GM21423 (cell line): ENCODE data around the gene SLC51A.
"Not testable (repeated sequence)": the region's sequence is repeated elsewhere in the genome, so short reads cannot be mapped to it uniquely, and the experiment has no call there.

ENCODE experiments used
- ATAC-seq: cut with Tn5 transposase; IDR thresholded peaks from one replicate; pipeline ENCODE4 v1.9.1; 2021; ENCODE audit warnings: mild to moderate bottlenecking, moderate library complexity; ENCODE audit not compliant: unreplicated experiment

Gene SLC51A

DNA sequence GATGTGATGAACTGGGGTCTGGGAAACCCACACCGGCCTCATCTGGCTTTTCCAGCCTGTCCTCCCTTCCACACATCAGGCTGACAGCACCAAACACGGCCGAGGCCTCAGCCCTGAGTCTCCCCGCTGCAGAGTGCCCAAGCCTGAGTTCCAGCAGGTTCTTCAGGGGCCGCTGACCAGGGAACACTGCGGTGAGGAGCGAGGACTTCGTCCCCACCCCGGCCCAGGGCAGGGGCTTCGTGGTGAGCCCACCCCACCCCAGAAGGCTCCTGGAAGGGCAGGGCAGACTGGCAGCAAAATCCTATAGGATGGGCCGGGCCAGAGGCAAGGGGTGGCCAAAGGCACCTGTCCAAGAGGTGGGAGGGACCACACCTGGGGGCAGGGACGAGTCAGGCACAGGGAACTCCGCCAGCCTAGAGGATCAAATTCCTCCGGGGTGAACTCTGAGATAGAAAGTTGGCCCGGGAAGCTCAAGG, at the start of gene SLC51A:
Gene SLC51A, plus strand, starts transcription at position 446 of the 476 bp plus-strand sequence. CDS start 179 bp downstream, outside the sequence.
- no peak for ATAC-seq

DNA sequence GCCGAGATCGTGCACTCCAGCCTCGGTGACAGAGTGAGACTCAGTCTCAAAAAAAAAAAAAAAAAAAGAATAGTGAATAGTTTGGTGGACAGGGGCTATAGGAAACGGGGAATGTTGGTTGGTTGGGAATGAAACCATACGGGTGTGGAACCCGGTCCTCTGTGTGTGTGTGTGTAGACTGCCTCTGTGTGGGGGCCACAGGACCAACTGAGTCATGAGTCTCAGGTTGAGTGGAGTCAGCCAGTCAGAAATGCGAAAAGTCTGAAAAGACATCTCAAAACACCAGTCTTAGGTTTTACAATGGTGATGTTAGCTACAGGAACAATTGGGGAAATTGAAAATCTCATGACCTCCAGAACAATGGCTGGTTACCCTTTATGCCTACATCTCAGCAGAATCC, 49.6 kb upstream of the SLC51A start:
- ATAC-seq = no peak

DNA sequence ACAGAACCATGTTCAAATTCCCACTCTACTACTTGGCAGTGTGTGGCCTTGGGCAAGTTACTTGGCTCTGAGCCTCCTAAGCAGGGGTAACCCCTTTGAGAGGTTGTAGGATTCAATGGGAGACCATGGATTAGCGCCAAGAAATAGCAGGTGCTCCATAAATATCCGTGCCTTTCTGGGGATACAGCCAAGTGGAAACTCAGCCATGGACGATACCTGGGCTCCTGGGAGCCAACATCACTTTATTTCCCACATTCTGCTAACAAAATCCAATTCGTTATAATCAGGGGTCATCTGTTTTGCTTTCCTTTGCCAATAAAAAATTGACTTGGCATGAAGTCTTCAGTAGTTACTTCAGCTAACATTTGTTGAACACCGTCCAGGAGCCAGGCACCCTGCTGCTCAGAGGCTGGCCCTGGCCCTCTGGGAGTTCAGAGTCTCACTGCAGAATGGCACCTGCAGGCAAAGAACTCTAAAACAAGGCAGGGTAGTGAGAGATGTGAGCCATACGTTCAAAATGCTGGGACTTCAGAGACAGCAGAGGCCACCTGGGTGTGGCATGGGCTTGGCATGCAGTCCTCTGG, 47.4 kb upstream of the SLC51A start:
- ATAC-seq = no peak

DNA sequence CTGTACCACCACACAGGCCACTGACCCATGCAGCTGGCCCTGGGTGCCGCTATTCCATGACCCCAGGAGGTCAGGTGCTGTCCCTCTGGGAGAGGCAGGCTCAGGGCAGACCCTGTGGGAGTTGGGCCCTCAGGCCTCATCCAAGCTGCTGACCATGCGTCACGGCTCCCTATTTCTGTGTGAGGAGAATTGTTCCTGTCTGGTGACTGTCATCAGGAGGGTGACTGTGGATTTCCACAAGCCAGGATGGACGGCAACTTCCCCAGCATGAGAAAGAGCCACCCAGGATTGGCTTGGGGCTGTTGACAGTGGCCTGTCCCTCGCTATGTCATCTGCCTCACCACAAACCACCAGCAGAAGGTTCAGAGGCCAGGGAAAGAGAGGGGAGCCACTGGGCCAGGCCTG, 46.5 kb upstream of the SLC51A start:
- ATAC-seq = no peak

DNA sequence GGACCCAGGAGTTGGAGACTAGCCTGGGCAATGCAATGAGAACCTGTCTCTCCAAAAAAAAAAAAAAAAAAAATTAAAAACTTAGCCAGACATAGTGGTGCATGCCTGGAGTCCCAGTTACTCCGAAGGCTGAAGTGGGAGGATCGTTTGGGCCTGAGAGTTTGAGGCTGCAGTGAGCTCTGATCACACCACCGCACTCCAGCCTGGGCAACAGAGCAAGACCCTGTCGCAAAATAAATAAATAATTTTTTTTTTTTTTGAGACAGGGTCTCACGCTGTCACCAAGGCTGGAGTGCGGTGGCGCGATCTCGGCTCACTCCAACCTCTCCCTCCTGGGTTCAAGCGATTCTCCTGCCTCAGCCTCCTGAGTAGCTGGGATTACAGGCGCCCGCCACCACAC, 46.0 kb upstream of the SLC51A start:
- ATAC-seq = not testable (repeated sequence)

DNA sequence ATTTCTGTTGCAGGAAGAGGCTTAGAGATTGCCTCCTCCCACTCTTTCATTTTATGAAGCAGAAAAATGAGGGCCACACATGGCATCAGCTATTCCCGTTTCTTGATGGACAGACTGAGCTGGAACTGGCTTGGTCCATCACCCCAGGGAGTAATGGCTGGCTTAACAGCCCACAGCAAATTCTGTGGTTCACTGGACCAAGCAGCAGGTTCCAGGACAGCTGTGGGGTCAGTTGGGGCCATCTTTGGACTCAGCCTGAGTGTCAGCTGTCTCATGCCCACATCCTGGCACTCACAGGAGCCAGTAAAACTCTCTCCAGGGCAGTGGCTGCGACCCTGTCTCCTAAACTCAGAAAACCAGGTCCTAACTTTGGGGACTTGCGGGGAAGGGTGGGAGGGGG, 41.7 kb upstream of the SLC51A start:
- ATAC-seq = no peak

DNA sequence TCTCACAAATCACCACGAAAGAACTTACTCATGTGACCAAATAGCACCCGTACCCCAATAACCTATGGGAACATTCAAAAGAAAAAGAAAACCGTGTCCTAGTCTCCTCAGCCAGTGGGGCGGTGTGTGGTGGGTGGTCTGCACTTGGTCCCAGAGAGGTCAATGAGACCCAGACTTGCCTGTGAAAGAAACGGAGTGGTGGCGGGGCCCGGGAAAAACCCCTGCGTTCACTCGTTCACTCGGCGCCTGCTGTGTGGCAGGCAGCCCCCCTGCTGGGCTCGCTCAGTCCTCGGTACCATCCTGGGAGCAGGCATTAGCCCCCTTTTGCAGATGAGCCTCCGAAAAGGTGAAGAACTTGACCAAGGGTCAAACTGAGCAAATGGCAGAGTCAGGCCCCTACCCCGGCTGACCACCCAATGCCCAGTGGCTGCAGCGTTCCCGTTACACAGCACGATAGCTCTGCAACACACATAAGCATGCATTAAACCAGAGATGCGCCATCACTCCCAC, 41.2 kb upstream of the SLC51A start:
- no peak for ATAC-seq

DNA sequence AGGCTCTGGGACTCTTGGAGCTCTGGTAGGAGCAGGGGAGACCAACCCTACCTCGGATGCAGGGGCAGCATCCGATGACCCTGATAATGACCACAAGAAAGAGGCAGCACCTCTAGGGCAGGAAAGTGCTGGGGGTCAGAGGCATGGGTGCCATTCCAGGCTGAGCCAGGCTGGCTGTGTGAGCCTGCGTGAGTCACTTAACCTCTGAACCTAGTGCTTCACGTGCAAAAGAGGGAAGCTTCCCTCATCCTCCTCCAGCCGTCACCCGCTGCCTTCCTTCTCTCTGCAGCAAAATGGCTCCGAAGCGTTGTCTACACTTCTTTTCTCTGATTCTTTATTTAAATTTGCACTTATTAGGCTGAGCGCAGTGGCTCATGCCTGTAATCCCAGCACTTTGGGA, 40.6 kb upstream of the SLC51A start:
- no peak for ATAC-seq

DNA sequence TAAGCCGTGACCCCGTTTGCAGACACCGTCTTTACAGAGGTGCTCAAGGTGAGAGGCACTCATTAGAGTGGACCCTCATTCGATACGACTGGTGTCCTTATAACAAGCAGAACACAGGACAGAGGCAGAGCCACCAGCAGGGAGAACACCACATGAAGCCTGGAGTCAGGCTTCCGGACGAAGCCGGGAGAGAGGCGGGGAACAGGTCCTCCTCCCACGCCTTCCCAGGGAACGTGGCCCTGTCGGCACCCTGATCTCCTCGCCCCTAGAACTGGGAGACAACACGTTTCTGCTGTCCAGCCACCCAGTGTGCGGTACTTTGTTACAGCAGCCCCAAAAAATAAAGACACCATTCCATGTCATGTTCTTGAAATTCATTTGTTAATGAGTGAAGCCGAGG, 38.8 kb upstream of the SLC51A start:
- no peak for ATAC-seq

DNA sequence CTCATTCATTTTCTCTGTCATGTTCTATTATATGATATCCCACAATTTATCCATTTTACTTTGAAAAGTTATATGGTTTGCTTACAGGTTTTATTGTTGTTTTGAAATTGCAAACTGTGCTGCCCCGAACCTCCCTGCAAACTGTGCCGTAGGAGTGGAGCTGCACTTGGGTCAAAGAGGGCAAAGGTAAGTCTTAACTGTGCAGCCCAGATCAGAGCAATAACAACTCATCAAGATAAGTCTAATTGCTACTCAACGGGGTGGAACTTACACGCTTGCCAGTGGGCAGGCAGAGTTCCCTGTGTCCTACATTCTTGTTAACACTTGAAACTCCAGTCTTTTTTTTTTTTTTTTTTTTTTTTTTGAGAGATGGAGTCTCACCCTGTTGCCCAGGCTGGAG, 38.4 kb upstream of the SLC51A start:
- no peak for ATAC-seq

DNA sequence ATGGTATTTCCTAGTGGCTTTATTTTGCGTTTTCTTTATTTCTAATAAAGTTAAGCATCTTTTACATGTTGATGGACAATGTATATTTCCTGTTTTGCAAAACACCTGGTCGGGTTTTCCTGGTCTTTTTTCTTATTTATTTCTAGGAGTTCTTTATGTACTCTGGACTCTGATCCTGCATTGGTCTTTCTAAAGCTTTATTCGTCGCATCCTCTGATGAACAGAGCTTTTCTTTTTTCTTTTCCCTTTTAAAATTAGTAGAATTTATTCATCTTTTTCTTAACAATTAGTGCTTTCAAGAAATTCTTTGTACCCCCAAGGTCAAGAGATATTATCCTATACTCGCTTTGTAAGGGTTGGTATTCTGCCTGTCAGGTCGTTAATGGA, 37.3 kb upstream of the SLC51A start:
- no peak for ATAC-seq

DNA sequence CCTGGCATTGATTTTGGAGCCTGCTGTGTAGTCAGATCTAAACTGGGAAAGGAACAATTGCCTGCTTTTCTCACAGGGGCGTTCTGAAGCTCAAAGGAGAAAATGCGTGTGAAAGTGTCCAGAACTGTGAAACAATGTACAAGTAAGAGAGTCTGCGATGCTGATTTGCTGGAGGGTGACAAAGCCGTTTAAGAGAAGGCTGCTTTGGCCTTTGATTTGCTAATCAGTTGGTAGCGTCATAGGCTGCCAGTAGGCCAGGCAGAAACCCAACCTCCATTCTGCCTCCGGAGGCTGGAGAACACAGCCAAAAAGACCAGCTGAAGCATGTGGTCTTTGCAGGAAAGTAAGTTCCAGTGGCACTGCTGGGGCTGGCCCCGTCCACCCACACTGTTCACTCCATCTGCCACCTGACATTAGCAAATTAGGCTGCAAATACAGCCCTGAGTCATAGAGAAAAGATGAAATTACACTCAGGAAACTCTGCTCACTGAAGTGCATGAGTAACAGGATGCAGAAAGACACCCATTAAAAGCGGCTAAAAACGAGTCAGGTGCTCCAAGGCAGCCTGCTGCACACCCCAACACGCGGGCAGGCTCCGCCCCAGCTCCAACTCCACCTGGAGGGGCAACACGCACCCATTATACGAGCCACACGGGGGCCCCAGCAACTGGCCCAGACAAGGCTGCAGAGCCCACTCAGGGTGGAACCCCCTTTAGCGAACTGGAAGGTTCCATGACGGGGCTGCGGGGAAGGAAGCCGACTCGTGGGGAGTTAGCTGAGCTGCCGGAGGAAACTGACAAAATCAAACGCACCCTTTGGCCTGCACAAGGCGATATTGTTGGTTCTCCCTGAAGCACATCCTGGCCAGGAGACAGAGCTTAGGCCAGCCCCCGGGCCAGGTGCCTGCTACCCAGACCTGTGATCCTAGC, 36.7 kb upstream of the SLC51A start:
- ATAC-seq = peak; percentile 77

DNA sequence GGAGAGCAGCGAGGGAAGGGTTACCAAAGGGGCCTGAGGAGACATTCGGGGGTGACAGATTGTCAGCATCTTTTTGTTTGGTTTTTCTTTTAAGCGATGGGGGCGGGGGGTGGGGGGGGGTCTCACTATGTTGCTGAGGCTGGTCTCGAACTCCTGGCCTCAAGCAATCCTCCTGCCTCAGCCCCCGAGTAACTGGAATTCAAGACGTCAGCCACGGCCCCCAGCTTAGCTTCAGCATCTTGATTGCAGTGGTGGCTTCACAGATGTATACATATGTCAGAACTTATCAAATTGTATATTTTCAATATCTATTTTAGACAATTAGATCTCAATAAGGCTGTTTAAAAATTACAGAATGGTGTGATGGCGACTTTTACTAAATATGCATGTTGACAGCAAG, 36.0 kb upstream of the SLC51A start:
- ATAC-seq = no peak

DNA sequence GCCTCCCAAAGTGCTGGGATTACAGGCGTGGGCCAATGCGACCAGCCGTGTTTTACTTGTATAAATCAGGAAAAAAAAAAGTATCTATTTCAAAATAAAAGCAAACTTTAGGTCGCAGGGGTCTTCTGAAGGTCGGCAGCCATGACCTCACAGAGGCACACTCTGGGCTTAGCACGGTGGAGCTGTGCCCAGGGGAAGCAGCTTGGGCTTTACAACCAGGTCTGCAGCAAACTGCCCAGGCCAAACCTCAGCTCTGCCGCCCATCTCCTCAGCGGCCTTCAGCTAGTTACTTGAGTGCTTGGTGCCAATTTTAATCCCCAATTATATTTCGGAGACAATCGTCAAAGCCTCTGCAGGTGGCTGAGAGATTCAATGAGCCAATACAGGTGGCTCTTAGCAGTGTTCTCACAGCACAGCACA, 35.2 kb upstream of the SLC51A start:
- ATAC-seq = no peak

DNA sequence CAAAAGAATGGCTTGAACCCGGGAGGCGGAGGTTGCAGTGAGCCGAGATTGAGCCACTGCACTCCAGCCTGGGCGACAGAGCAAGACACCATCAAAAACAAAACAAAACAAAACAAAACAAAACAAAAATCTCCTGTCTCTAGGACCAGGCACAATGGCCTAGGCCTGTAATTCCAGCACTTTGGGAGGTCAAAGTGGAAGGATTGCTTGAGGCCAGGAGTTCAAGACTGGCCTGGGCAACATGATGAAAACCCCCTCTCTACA, 32.2 kb upstream of the SLC51A start:
- not testable (repeated sequence) for ATAC-seq

DNA sequence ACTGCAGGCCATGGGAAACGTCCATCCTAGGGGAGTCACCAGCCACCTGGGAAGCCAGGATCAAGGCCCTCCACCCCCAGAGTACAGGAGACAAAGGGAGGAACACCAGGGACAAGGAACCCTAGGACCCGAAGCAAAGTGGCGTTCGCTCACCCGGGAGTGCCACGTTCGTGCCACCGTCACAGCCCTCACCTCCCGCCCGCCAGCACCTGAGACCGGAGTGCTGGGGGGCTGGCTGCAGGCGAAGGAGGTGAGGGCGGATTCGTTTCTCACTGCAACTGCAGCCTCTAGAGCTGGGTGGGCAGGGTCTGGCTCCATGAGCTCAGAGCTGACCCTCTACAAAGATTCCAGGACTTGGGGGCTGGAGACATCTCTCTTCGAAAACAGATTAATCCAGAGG, 31.5 kb upstream of the SLC51A start:
- ATAC-seq = no peak

DNA sequence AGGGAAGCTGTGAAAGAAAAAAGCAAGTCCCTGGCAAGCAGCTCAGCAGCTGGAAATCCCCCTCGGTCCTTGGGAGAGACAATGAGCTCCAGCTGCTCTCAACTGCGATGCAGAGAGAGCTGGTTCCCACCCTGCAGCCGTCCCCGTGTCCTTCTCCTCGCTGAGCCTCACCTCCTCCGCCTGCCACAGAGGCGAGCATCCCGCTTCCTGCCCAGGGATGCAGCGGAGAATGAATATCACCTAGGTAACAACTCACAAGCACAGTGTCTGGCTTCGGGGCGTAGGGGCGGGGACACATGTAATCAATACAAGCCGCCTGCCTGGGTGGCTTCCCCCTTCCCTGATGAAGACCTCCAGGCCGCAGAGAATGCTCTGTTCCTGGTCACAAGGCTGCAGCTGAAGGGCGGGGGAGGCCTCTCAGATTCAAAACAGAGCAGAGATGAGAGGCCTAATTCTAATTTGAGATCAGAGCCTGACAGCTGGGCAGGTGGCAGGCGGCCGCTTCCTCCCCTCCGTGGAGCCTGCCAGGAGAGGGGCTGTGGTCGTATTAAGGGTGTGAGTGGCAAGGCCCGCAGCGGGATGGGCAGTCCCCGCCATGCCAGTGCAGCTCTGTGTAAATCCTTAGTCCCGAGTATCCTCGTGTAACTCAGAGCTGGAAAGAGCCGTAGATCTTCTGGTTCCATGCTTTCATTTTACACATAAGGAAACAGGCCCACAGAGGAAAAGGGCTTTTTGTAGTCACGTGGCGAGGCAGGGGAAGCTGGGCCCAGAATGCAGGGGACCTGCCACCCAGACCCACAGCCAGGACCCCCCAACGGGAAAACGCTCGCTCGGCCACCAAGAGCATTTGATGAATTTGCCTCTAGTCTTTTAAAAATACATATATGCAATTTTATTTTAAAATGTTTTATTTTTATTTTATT, 29.4 kb upstream of the SLC51A start:
- peak; percentile 50 for ATAC-seq

DNA sequence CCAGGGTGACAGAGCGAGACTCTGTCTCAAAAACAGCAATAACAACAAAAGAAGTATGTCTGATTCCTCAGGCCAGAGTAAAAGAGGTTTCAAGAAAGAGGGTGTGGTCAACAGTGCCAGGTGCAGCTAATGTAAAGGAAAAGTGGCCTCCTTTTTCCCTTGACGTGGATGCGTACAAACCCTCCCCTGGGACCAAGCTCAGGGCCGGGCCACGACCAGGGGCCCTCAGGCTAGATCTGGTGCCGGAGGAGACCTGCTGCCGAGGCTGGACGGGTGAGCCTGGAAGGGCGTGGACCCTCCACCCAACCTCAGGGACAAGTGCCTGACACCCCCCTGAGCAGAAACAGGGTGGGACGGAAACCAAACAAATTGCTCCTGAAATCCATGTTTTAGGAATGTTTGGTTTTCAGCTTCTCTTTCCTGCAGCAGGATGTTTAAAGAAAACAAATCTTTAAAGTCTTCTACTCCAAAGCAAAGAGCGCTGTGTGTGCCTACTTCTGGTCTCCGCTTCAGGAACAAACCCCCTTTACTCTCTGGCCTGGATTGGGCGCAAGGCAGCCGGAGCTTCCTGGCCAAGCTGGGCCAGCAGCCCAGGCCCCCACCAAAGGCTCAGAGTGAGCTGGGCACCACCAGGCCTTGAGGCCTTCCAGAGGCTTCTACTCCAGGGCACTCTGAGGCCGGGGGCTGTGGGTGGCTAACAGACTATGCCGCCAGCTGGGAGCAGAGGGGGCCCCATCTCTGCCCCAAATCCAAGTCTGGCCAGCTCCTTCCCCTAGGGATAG, 26.6 kb upstream of the SLC51A start:
- no peak for ATAC-seq

DNA sequence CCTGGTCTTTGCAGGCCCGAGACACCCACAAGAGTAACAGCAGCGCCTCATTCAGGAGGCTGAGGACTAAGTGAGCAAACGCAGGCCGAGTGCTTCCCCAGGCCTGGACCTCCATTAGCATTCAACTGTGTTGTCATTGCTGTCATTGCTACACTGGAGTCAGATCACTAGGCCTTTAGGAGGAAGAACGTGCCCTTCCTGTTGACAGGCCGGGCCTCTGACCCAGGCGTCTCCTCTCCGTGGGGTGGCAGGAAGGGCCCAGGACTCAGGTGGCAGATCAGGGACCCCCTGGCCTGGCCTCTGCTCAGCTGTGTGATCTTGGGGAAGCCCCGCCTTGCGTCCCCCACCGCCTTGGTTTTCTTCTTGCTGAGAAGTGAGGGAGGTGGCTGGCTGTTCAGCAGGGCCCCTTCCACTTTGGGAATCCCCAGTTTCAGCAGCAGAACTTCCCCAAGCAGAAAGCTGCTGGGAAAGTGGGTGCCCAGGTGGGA, 24.3 kb upstream of the SLC51A start:
- peak; percentile 37 for ATAC-seq

DNA sequence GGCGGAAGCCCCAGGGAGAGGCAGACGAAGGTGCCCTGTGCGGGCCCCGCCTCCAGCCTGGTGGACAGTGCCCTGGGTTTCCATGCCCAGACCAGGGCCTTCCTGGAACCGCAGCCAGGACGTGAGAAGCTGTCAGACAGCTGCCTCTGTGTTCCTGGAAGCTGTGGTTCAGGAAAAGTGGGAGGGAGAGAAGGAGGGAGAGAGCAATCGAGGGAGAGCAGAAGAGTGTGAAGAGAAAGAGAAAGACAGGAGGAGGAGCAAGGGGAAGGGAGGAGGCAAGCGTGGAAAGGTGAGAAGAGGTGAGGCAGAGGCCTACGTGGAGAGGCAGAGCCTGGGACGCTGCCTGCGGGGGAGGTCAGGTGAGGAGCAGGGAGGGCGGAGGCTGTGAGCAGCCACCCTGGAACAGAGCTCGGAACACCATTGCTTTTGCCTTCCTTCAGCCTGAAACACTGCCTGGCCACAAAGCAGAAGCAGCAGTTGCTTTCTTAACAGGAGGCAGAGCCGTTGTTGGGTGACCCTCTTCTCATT, 23.7 kb upstream of the SLC51A start:
- ATAC-seq = no peak
